ENCODE results near the gene MAP3K12. TPM values are rescaled to one million over a fixed set of nuclear protein-coding genes. Genes with fewer than 3 reads are reported as not detected.

The MAP3K12 gene
- total RNA-seq, 1 donor from 2014 or later = 11.1 TPM

DNA sequence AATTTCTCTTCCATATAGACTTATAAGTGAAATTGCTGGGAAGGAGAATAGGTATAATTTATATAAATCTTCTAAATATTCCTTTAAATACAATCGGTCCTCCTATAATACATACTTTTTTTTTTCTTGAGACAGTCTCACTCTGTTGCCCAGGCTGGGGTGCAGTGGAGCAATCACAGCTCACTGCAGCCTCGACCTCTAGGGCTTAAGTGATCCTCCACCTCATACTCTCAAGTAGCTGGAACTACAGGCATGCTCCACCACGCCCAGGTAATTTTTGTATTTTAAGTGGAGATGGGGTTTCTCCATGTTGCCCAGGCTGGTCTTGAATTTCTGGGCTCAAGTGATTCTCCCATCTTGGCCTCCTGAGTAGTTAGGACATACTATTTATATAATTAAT, 37.7 kb upstream of the MAP3K12 start:
- DNase-seq (ENCODE audit: low read depth) (no peak), FAIRE-seq (no peak)
- Mint-ChIP-seq H3K4me1 (ENCODE audit: low read depth, unreplicated experiment) (peaks cover 3% of the 10 kb centered on the region), H3K27ac (ENCODE audit: unreplicated experiment) (no peak overlapping the region), H3K27me3 (ENCODE audit: low read depth, unreplicated experiment) (no peaks in the 10 kb centered on the region), H3K4me3 (ENCODE audit: unreplicated experiment) (no peak overlapping the region), H3K36me3 (ENCODE audit: low read depth, unreplicated experiment) (peaks cover 33% of the 10 kb centered on the region), H3K9me3 (ENCODE audit: unreplicated experiment) (no peaks in the 10 kb centered on the region)
- H3K4me1 ChIP-seq (ENCODE audit: insufficient read depth, low read length) = no peaks in the 10 kb centered on the region
- H4K20me1 ChIP-seq (ENCODE audit: insufficient read depth, low read length) = peaks cover 4% of the 10 kb centered on the region
- no peaks in the 10 kb centered on the region for H3K79me2 ChIP-seq (ENCODE audit: insufficient read depth, low read length)
- no peak overlapping the region for H3K4me3 ChIP-seq (ENCODE audit: insufficient read depth, low read depth, low read length)
- no peak overlapping the region for H3K9ac ChIP-seq (ENCODE audit: low read length)
- no peak overlapping the region for H3K27ac ChIP-seq (ENCODE audit: low read depth, low read length)
- H3K27me3 ChIP-seq (ENCODE audit: insufficient read depth, low read length) = no peaks in the 10 kb centered on the region
- H2AFZ ChIP-seq (ENCODE audit: low read depth, low read length) = no peak overlapping the region
- TF ChIP-seq EZH2 (IDR thresholded peaks at IDR 0.05; ENCODE audit: insufficient read depth, low read length) = no peak
- no peak for TF ChIP-seq CTCF (IDR thresholded peaks at IDR 0.05; ENCODE audit: insufficient read depth, low read depth, low read length)
- no peak overlapping the region for H3K4me2 ChIP-seq (ENCODE audit: low read length)
- no peaks in the 10 kb centered on the region for H3K9me3 ChIP-seq (ENCODE audit: insufficient read depth, low read depth, low read length)
- peaks cover 46% of the 10 kb centered on the region for H3K36me3 ChIP-seq (ENCODE audit: insufficient read depth, low read length)

GRCh38 chr12:53533471-53533870, 34.2 kb upstream of the MAP3K12 start:
- H3K9ac ChIP-seq (ENCODE audit: low read length) = no peak overlapping the region
- no peak overlapping the region for H3K4me3 ChIP-seq (ENCODE audit: insufficient read depth, low read depth, low read length)
- no peak for FAIRE-seq
- Mint-ChIP-seq H3K9me3 (ENCODE audit: unreplicated experiment) (no peaks in the 10 kb centered on the region), H3K4me1 (ENCODE audit: low read depth, unreplicated experiment) (peaks cover 3% of the 10 kb centered on the region), H3K27ac (ENCODE audit: unreplicated experiment) (no peak overlapping the region), H3K36me3 (ENCODE audit: low read depth, unreplicated experiment) (peaks cover 37% of the 10 kb centered on the region), H3K27me3 (ENCODE audit: low read depth, unreplicated experiment) (no peaks in the 10 kb centered on the region), H3K4me3 (ENCODE audit: unreplicated experiment) (no peak overlapping the region)
- no peaks in the 10 kb centered on the region for H4K20me1 ChIP-seq (ENCODE audit: insufficient read depth, low read length)
- peaks cover 43% of the 10 kb centered on the region for H3K36me3 ChIP-seq (ENCODE audit: insufficient read depth, low read length)
- no peak for TF ChIP-seq CTCF (IDR thresholded peaks at IDR 0.05; ENCODE audit: insufficient read depth, low read depth, low read length)
- no peak for TF ChIP-seq EZH2 (IDR thresholded peaks at IDR 0.05; ENCODE audit: insufficient read depth, low read length)
- no peak overlapping the region for H3K27ac ChIP-seq (ENCODE audit: low read depth, low read length)
- no peaks in the 10 kb centered on the region for H3K27me3 ChIP-seq (ENCODE audit: insufficient read depth, low read length)
- H3K4me1 ChIP-seq (ENCODE audit: insufficient read depth, low read length) = no peaks in the 10 kb centered on the region
- H2AFZ ChIP-seq (ENCODE audit: low read depth, low read length) = no peak overlapping the region
- no peaks in the 10 kb centered on the region for H3K9me3 ChIP-seq (ENCODE audit: insufficient read depth, low read depth, low read length)
- H3K79me2 ChIP-seq (ENCODE audit: insufficient read depth, low read length) = no peaks in the 10 kb centered on the region
- no peak overlapping the region for H3K4me2 ChIP-seq (ENCODE audit: low read length)
- no peak for DNase-seq (ENCODE audit: low read depth)

DNA sequence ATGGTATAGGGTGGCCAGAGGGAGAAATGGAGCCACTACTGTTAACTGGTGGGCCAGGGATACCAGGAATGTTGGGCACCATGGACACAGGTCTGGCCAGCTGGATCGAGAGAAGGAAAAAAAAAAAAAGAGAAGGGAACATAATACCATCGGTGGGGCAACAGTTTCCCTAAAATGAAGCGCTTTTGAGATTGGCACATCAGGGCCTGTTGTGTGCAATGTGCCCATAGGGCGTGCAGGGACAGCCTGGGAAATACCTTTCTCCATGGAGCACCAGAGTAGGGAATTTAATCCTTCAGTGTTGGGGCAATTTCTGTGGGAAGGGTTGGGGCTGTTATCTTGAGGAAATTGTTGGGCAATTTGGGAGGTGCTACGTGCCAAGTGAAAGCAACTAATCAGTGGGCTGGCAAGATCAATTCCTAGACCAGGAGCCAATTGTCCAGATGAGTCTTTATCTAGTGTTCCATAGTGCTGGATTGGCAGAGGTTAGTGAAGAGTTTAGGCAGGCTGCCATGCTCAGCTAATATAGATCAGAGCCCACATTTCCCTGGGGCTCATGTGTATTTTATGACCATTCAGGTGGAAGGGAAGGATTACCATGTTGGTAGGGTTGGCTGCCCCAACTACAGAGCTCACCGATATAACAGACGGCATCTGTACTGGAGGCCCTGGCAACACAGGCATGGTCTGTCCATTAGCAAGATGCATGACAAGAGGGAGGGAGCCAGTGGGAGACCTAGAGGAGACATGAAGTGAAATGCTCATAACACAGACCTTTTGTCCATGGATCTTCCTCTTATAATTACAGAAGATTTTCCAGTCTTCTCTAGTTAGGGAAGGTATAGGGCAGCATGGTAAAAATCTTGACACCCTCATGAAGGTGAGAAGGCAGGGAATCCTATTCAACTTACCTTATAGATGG, 33.5 kb upstream of the MAP3K12 start:
- Histone ChIP-seq H3K4me1 (ENCODE audit: insufficient read depth, low read length) (no peaks in the 10 kb centered on the region), H3K79me2 (ENCODE audit: insufficient read depth, low read length) (no peaks in the 10 kb centered on the region), H3K27ac (ENCODE audit: low read depth, low read length) (no peak overlapping the region), H3K9ac (ENCODE audit: low read length) (no peak overlapping the region), H3K9me3 (ENCODE audit: insufficient read depth, low read depth, low read length) (no peaks in the 10 kb centered on the region), H3K27me3 (ENCODE audit: insufficient read depth, low read length) (no peaks in the 10 kb centered on the region), H3K36me3 (ENCODE audit: insufficient read depth, low read length) (peaks cover 38% of the 10 kb centered on the region), H3K4me3 (ENCODE audit: insufficient read depth, low read depth, low read length) (no peak overlapping the region), H2AFZ (ENCODE audit: low read depth, low read length) (no peak overlapping the region), H3K4me2 (ENCODE audit: low read length) (no peak overlapping the region), H4K20me1 (ENCODE audit: insufficient read depth, low read length) (no peaks in the 10 kb centered on the region)
- H3K27ac Mint-ChIP-seq (ENCODE audit: unreplicated experiment) = no peak overlapping the region
- DNase-seq (ENCODE audit: low read depth) (no peak), FAIRE-seq (no peak)
- H3K4me3 Mint-ChIP-seq (ENCODE audit: unreplicated experiment) = no peak overlapping the region
- H3K36me3 Mint-ChIP-seq (ENCODE audit: low read depth, unreplicated experiment) = peaks cover 32% of the 10 kb centered on the region
- no peaks in the 10 kb centered on the region for H3K4me1 Mint-ChIP-seq (ENCODE audit: low read depth, unreplicated experiment)
- no peaks in the 10 kb centered on the region for H3K9me3 Mint-ChIP-seq (ENCODE audit: unreplicated experiment)
- no peaks in the 10 kb centered on the region for H3K27me3 Mint-ChIP-seq (ENCODE audit: low read depth, unreplicated experiment)
- TF ChIP-seq CTCF (IDR thresholded peaks at IDR 0.05; ENCODE audit: insufficient read depth, low read depth, low read length) (no peak), EZH2 (IDR thresholded peaks at IDR 0.05; ENCODE audit: insufficient read depth, low read length) (no peak)
